CD4-positive, CD25-positive, alpha-beta regulatory T cell (primary cell): Measurements from ENCODE around the gene PICK1. TPM values are rescaled to one million over a fixed set of nuclear protein-coding genes. Genes with fewer than 3 reads are reported as not detected.
"Not testable (repeated sequence)": the region's sequence is repeated elsewhere in the genome, so short reads cannot be mapped to it uniquely, and the experiment has no call there.

Experiments
- ATAC-seq, 2 donors: fragments of 150-1000 bp; cut with Tn5 transposase; one replicate each; pipeline ENCODE4 v1.10.0; 2021; ENCODE audit warnings: low read depth in 2 of 2, moderate number of reproducible peaks in 2 of 2, moderate library complexity in 1 of 2
- DNase-seq, 3 donors: peaks; one replicate each; pipeline versions ENCODE4 v3.0.0 to v3.0.0-alpha.2; 2012 to 2022; ENCODE audit warnings: mixed read lengths in 1 of 3
- H3K27ac ChIP-seq: one replicate; pipeline ENCODE4 v1.7.0; 2013; ENCODE audit warnings: mild to moderate bottlenecking, low read length; ENCODE audit not compliant: insufficient read depth, poor library complexity, severe bottlenecking
- H3K27me3 ChIP-seq: one replicate; pipeline ENCODE4 v1.7.0; 2013; ENCODE audit warnings: low read length; ENCODE audit not compliant: control insufficient read depth, insufficient read depth
- H3K36me3 ChIP-seq: one replicate; pipeline ENCODE4 v1.7.0; 2013; ENCODE audit warnings: mild to moderate bottlenecking, low read length, moderate library complexity; ENCODE audit not compliant: control insufficient read depth, insufficient read depth
- H3K4me1 ChIP-seq: 2 replicates; pipeline ENCODE4 v1.7.0; 2013; ENCODE audit warnings: mild to moderate bottlenecking, low read length; ENCODE audit not compliant: insufficient read depth, control insufficient read depth, poor library complexity, severe bottlenecking
- H3K4me3 ChIP-seq: one replicate; pipeline ENCODE4 v1.7.0; 2013; ENCODE audit warnings: low read depth, mild to moderate bottlenecking, low read length, moderate library complexity
- H3K9me3 ChIP-seq, 2 experiments: 1 replicate in 1 of 2; 2 replicates in 1 of 2; pipeline ENCODE4 v1.7.0; 2013; ENCODE audit warnings: low read length in 2 of 2, mild to moderate bottlenecking in 1 of 2, moderate library complexity in 1 of 2; ENCODE audit not compliant: control insufficient read depth in 2 of 2
- H3K27ac Mint-ChIP-seq, 3 donors: one replicate each; pipeline ENCODE4 v1.8.0; 2020 to 2022; ENCODE audit warnings: mild to moderate bottlenecking in 3 of 3, mixed read lengths in 3 of 3, moderate library complexity in 2 of 3
- H3K27me3 Mint-ChIP-seq: one replicate; pipeline ENCODE4 v1.8.0; 2022; ENCODE audit warnings: mild to moderate bottlenecking, mixed read lengths
- H3K36me3 Mint-ChIP-seq: one replicate; pipeline ENCODE4 v1.8.0; 2020; ENCODE audit warnings: mixed read lengths
- H3K4me1 Mint-ChIP-seq, 4 donors: one replicate each; pipeline ENCODE4 v1.8.0; 2020 to 2022; ENCODE audit warnings: mixed read lengths in 4 of 4, mild to moderate bottlenecking in 1 of 4
- H3K4me3 Mint-ChIP-seq, 4 donors: one replicate each; pipeline ENCODE4 v1.8.0; 2020 to 2022; ENCODE audit warnings: mild to moderate bottlenecking in 4 of 4, mixed read lengths in 4 of 4, moderate library complexity in 3 of 4
- H3K9me3 Mint-ChIP-seq, 7 donors: one replicate each; pipeline ENCODE4 v1.8.0; 2020 to 2022; ENCODE audit warnings: mixed read lengths in 7 of 7, mild to moderate bottlenecking in 3 of 7, moderate library complexity in 2 of 7
- polyA plus RNA-seq, 4 donors: library from polyadenylated mRNA; unstranded; fragments of 300-500 nt; fragmentation: Illumina TruSeq; gene quantifications; one replicate each; pipeline ENCODE4 v1.2.3, GENCODE V29; 2021
- total RNA-seq: library from RNA; stranded (reverse); gene quantifications from one replicate; pipeline ENCODE4 v1.2.3, GENCODE V29; 2022

PICK1 gene
- total and polyA plus RNA-seq, 5 donors from 2014 or later: 4.5 to 23.0 (median 7.0) TPM

DNA sequence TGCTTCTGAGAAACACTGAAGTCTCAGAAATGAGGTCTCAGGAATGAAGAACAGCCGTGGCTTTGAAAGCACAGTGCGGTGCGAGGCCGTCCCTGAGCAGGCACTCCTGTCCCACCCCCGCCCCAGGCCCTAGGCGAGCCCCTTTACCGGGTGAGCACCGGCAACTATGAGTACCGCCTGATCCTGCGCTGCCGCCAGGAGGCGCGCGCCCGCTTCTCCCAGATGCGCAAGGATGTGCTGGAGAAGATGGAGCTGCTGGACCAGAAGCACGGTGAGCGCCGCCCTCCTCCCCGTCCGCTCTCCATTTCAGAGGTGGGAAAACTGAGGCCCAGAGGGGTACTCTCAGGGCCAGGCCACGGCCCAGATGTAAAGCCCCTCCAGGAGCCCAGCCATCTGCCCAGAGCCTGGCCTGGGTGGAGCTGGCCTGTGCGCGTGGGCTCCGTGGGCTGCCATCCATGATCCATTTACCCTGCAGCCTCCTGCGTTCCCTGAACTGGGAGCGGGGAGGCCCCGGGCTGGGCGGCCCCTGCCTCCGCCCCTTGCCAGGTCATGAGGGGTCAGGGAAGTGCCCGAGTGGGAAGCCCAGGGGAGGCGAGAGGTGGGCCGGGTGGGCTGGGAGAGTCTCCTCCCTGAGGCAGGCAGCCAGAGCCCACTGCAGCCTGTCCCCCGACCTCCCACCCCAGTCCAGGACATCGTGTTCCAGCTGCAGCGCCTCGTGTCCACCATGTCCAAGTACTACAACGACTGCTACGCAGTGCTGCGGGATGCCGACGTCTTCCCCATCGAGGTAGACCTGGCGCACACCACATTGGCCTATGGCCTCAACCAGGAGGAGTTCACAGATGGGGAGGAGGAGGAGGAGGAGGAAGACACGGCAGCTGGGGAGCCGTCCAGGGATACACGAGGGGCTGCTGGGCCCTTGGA lies 17.2 kb downstream of the PICK1 start:
- H3K27ac Mint-ChIP-seq: no peak overlapping the region
- Histone ChIP-seq H3K27ac (no peak overlapping the region), H3K27me3 (no peaks in the 10 kb centered on the region), H3K4me1 (no peaks in the 10 kb centered on the region), H3K36me3 (peaks cover 20% of the 10 kb centered on the region), H3K9me3 (no peaks in the 10 kb centered on the region), H3K4me3 (no peak overlapping the region)
- peaks cover 0 to 2% (median 0%) of the 10 kb centered on the region in 4 donors for H3K4me1 Mint-ChIP-seq
- H3K9me3 Mint-ChIP-seq: peaks cover 0 to 2% (median 0%) of the 10 kb centered on the region in 7 donors
- no peak for ATAC-seq
- peaks cover 3% of the 10 kb centered on the region for H3K27me3 Mint-ChIP-seq
- no peak overlapping the region for H3K4me3 Mint-ChIP-seq
- peaks cover 18% of the 10 kb centered on the region for H3K36me3 Mint-ChIP-seq
- DNase-seq: no peak

DNA sequence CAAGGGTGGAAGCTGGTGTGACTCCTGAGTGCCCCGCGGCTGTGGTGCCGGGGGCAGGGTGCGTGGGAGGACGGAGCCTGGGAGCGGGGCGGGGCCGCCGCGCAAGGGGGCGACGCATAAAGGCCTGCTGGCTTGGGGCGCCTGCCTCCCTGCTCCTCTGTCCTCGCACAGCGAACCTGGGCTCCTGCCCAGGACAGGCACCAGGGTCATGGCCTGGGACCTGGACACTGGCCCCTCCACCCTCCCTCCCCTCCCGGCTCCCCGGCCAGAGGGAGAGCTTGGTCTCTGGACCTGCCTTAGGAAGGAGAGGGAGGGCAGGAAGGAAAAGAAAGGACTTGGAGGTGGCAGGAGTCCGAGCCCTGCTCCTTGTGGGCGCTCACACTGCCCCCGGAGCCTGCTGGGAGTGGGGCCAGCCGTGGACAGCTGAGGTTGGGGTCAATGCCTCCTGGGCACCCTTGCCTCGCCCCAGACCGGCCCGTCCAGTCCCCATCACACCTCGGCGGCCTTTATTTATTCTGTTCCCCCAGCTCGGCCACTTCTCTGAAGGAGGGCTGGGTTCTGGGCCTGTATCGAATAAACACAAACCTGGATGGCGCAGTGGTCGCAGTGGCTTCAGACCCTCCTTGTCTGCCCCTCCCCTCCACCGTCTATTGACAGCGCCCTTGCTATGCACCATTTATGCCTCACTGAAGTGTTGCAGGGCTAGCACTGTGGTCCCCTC lies 18.1 kb downstream of the PICK1 start:
- Mint-ChIP-seq H3K27me3 (peaks cover 10% of the 10 kb centered on the region), H3K4me1 (peaks cover 0 to 5% (median 0%) of the 10 kb centered on the region in 4 donors), H3K4me3 (no peak overlapping the region), H3K9me3 (no peaks in the 10 kb centered on the region), H3K36me3 (peaks cover 12% of the 10 kb centered on the region), H3K27ac (no peak overlapping the region)
- no peaks in the 10 kb centered on the region for H3K4me1 ChIP-seq
- peaks cover 11% of the 10 kb centered on the region for H3K36me3 ChIP-seq
- no peaks in the 10 kb centered on the region for H3K27me3 ChIP-seq
- H3K9me3 ChIP-seq: no peaks in the 10 kb centered on the region
- no peak overlapping the region for H3K4me3 ChIP-seq
- no peak overlapping the region for H3K27ac ChIP-seq
- ATAC-seq: no peak
- no peak for DNase-seq

GRCh38 chr22:38075961-38076360 lies 18.8 kb downstream of the PICK1 start:
- H3K36me3 ChIP-seq: peaks cover 10% of the 10 kb centered on the region
- Mint-ChIP-seq H3K36me3 (peaks cover 10% of the 10 kb centered on the region), H3K4me3 (no peak overlapping the region), H3K9me3 (no peaks in the 10 kb centered on the region), H3K4me1 (peaks cover 0 to 5% (median 0%) of the 10 kb centered on the region in 4 donors), H3K27me3 (peaks cover 10% of the 10 kb centered on the region), H3K27ac (no peak overlapping the region)
- DNase-seq (no peak), ATAC-seq (no peak)
- no peak overlapping the region for H3K27ac ChIP-seq
- H3K9me3 ChIP-seq: no peaks in the 10 kb centered on the region
- no peaks in the 10 kb centered on the region for H3K27me3 ChIP-seq
- no peak overlapping the region for H3K4me3 ChIP-seq
- no peaks in the 10 kb centered on the region for H3K4me1 ChIP-seq

- H3K27ac Mint-ChIP-seq: no peak overlapping the region
- Histone ChIP-seq H3K27ac (no peak overlapping the region), H3K4me3 (no peak overlapping the region), H3K36me3 (peaks cover 6% of the 10 kb centered on the region), H3K27me3 (no peaks in the 10 kb centered on the region), H3K4me1 (peaks cover 9% of the 10 kb centered on the region), H3K9me3 (no peaks in the 10 kb centered on the region)
- peaks cover 10% of the 10 kb centered on the region for H3K36me3 Mint-ChIP-seq
- ATAC-seq: no peak
- H3K4me1 Mint-ChIP-seq: peaks cover 0 to 9% (median 0%) of the 10 kb centered on the region in 4 donors
- no peaks in the 10 kb centered on the region for H3K9me3 Mint-ChIP-seq
- H3K27me3 Mint-ChIP-seq: peaks cover 10% of the 10 kb centered on the region
- no peak for DNase-seq
- H3K4me3 Mint-ChIP-seq: no peak overlapping the region
Observed at GRCh38 chr22:38077096-38077495, 19.9 kb downstream of the PICK1 start.

- Histone ChIP-seq H3K36me3 (peaks cover 6% of the 10 kb centered on the region), H3K27ac (no peak overlapping the region), H3K4me1 (peaks cover 14% of the 10 kb centered on the region), H3K9me3 (no peaks in the 10 kb centered on the region), H3K4me3 (no peak overlapping the region), H3K27me3 (no peaks in the 10 kb centered on the region)
- Mint-ChIP-seq H3K4me1 (peaks cover 0 to 9% (median 0%) of the 10 kb centered on the region in 4 donors), H3K27ac (no peak overlapping the region), H3K27me3 (peaks cover 14% of the 10 kb centered on the region), H3K4me3 (no peak overlapping the region), H3K36me3 (peaks cover 6% of the 10 kb centered on the region), H3K9me3 (no peaks in the 10 kb centered on the region)
- DNase-seq (no peak), ATAC-seq (no peak)
Observed at GRCh38 chr22:38077595-38077994, 20.4 kb downstream of the PICK1 start.

DNA sequence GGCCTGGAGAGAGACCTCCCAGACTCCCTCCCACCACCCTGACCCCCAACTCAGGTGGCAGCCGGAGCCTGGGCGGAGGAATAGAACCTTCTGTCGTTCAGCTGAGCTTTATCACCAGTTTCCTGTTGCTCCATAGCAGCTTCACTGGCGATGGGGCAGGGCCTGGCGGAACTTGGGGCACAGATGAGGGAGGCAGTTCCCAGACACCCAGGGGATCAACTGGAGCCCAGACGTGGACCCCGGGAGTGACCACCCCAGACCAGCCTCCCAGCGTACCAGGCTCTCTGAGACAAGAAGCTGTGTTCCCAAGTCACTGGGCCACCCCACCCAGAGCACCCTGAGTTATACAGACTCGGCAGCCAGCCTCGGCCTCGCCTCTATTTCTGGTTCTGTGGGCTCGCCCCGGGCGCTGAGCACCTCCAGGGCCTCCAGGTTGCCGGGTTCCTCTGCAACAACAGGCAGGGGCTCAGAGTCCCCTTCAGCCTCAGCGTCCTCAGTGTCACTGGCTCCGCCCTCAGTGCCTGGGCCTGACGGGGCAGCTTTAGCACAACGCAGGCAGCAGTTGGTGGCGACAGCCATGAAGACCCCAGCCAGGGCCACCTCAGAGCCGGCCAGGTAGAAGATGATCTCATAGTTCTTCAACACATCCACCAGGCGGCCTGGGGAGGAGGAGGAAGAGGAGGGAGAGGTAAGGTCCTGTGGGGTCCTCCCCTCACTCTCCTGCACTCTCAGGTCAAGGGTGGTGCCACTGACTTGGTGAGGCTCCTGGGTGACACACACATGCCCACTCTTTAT lies 21.0 kb downstream of the PICK1 start:
- Mint-ChIP-seq H3K4me3 (no peak overlapping the region), H3K27me3 (peaks cover 15% of the 10 kb centered on the region), H3K36me3 (no peaks in the 10 kb centered on the region), H3K4me1 (peaks cover 0 to 9% (median 0%) of the 10 kb centered on the region in 4 donors), H3K27ac (no peak overlapping the region), H3K9me3 (no peaks in the 10 kb centered on the region)
- peaks cover 3% of the 10 kb centered on the region for H3K36me3 ChIP-seq
- ATAC-seq: no peak
- no peak overlapping the region for H3K27ac ChIP-seq
- H3K27me3 ChIP-seq: no peaks in the 10 kb centered on the region
- no peak for DNase-seq
- H3K4me3 ChIP-seq: no peak overlapping the region
- no peaks in the 10 kb centered on the region for H3K9me3 ChIP-seq
- H3K4me1 ChIP-seq: peaks cover 17% of the 10 kb centered on the region

GRCh38 chr22:38079208-38079607 lies 22.0 kb downstream of the PICK1 start:
- not testable (repeated sequence) for H3K36me3 Mint-ChIP-seq, H3K36me3 ChIP-seq, DNase-seq, H3K9me3 ChIP-seq, H3K27ac ChIP-seq, H3K4me3 ChIP-seq, H3K27me3 ChIP-seq, H3K9me3 Mint-ChIP-seq, ATAC-seq
- peak overlapping the region in 1 of 3 donors; percentile 73 for H3K27ac Mint-ChIP-seq
- peak overlapping the region in 2 of 4 donors; percentile 0 to 43 for H3K4me3 Mint-ChIP-seq
- H3K27me3 Mint-ChIP-seq: peaks cover 18% of the 10 kb centered on the region
- peaks cover 17% of the 10 kb centered on the region for H3K4me1 ChIP-seq
- peaks cover 0 to 11% (median 0%) of the 10 kb centered on the region in 4 donors for H3K4me1 Mint-ChIP-seq
